Tibial nerve (tissue), 4 donors: ENCODE measurements around the gene CAB39.

Experiments
- CTCF ChIP-seq, 5 experiments: fragments of 200-600 bp in 3 of 5; fragments of 450-650 bp in 2 of 5; sonication (generic) in 3 of 5; IDR thresholded peaks; one replicate each; pipeline ENCODE4 v1.5.1; 2016 to 2019; ENCODE audit warnings: antibody characterized with exemption in 5 of 5, mild to moderate bottlenecking in 3 of 5, moderate library complexity in 2 of 5
- EP300 ChIP-seq, 2 donors: sonication (generic); formaldehyde crosslinking; IDR thresholded peaks; one replicate each; pipeline ENCODE4 v1.6.1; 2017; ENCODE audit warnings: antibody characterized with exemption in 2 of 2, mild to moderate bottlenecking in 1 of 2
- POLR2A ChIP-seq, 2 donors: fragments of 450-650 bp; IDR thresholded peaks; one replicate each; pipeline ENCODE4 v1.6.1; 2017; ENCODE audit warnings: antibody characterized with exemption in 2 of 2, mild to moderate bottlenecking in 2 of 2, moderate library complexity in 2 of 2

GRCh38 chr2:230840301-230840700, 127.7 kb downstream of the CAB39 start:
- TF ChIP-seq POLR2A (IDR thresholded peaks at IDR 0.05) (no peak), CTCF (IDR thresholded peaks at IDR 0.05) (no peak), EP300 (IDR thresholded peaks at IDR 0.05) (no peak)
